LNCaP clone FGC (cell line): Measurements from ENCODE around the gene TRIM63.
A peak's percentile ranks its signal among the peaks of the same experiment; 100 is the strongest.

Experiments used
- DNase-seq: peaks from one replicate; pipeline ENCODE4 v3.0.0-alpha.2; 2011; ENCODE audit warnings: low read depth
- H3K4me3 ChIP-seq: 2 replicates; pipeline ENCODE4 v1.5.1; 2011; ENCODE audit warnings: mild to moderate bottlenecking, low read depth, low read length, control low read depth
- TF ChIP-seq, protein P1 (sequence below): IDR thresholded peaks from 2 replicates; pipeline ENCODE4 v1.5.1; 2012; ENCODE audit warnings: mild to moderate bottlenecking; ENCODE audit not compliant: control insufficient read depth, insufficient read depth; ENCODE audit errors: extremely low read depth

Gene TRIM63

DNA sequence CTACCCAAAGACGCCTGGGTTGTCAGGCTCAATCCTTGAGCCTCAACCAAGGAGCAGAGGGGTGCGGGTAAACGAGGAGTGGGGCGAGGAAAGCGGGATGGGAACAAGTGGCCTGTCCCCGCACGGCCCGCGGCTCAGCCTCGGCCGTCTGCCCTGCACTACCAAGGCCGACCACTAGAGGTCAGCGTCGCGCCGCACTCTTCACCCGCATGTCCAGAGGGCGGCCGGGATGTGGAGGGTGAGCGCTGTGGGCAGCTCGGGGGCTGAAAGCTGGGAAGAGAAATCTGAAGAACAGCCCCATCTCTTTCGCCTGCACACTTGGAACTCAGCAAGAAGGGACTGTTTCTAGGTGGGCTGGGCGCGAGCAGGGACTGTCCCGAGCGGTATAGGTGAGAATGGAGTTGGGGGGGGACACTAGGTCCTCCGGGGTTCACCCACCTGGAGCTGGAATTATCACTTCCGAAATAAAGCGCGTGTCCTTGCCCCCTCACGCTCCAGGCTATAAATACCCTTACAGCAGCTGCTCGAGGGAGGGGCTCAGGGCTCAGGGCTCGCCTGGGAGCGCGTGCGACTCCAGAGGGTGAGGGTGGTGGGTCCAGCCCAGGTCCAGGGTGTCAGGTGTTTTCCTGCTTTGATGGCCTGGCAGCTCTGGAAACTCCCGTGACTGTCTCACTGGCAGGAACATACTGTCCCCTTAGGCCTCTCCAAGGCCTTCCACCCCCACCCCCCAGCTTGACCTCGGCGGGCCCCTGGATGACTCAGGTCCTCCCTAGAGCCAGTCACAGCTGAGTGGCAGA, 31.3 kb downstream of the TRIM63 start:
- TF ChIP-seq, protein P1, sequence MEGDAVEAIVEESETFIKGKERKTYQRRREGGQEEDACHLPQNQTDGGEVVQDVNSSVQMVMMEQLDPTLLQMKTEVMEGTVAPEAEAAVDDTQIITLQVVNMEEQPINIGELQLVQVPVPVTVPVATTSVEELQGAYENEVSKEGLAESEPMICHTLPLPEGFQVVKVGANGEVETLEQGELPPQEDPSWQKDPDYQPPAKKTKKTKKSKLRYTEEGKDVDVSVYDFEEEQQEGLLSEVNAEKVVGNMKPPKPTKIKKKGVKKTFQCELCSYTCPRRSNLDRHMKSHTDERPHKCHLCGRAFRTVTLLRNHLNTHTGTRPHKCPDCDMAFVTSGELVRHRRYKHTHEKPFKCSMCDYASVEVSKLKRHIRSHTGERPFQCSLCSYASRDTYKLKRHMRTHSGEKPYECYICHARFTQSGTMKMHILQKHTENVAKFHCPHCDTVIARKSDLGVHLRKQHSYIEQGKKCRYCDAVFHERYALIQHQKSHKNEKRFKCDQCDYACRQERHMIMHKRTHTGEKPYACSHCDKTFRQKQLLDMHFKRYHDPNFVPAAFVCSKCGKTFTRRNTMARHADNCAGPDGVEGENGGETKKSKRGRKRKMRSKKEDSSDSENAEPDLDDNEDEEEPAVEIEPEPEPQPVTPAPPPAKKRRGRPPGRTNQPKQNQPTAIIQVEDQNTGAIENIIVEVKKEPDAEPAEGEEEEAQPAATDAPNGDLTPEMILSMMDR: peak; percentile 88
- H3K4me3 ChIP-seq: peak overlapping the region; percentile 63
- DNase-seq: no peak

DNA sequence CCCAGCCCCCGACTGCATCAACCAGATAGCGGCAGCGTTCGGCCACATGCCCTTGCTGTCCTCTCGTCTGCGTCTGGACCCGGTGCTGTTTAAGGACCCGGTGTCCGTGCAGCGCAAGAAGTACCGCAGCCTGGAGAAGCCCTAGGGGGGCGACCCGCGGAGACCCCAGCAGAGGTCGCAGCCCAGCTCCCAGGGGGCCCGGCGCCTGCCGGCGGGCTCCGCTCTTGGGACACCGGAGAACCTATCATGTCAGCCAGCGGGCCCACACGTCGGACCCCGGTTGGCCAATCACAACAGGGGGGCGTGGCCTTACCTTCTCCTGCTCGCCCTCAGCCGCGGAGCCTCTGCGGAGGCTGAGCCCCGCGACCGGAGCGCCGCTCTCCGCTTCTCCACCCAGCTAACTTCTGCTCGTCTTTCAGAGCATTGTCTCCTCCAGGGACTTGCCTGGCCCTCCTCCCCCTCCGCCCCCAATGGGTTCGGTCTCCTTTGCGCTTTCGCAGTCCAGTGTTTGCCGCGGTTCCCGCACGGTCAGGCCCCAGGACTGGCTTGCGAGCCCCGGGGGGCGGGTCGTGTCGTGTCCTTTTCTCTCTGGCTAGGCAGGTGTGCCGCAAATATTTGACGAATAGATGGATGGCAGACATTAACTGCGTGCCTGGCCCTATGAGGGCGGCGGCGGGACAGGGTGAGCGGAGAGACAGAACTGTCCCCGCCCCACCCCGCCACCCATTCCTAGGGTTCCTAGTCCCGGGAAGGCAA, 32.0 kb downstream of the TRIM63 start:
- peak; percentile 37 for DNase-seq
- TF ChIP-seq, protein P1: no peak
- H3K4me3 ChIP-seq: peak overlapping the region; percentile 63

DNA sequence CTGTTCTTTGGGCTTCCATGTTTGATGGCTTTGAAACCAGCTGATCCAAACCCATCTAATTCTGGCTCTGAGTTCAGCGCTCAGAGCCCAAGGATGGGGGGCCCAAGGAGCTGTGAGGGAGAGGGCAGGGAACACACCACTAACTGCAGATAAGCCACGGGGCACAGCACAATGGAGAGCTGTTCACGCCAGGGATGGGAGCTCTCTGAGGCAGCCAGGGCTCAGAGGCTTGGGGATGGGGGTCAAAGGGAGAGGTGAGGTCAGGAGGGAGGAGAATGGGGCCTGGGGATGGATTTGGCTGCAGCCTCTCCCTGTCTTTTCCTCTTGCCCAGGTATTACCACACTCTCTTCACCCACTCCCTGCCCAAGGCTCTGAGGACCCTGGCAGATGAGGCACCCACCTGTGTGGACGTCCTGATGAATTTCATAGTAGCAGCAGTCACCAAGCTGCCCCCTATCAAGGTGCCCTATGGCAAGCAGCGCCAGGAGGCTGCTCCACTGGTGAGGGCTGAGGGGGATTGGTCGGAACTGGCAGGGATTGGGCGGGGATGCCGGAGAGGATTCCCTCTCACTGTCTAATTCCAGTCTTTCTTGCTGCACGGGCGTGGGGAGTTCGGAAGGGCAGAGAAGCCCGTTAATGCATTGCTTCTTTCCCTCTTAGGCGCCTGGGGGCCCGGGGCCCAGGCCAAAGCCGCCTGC, 32.8 kb downstream of the TRIM63 start:
- peak overlapping the region; percentile 63 for H3K4me3 ChIP-seq
- TF ChIP-seq, protein P1: no peak
- DNase-seq: no peak

DNA sequence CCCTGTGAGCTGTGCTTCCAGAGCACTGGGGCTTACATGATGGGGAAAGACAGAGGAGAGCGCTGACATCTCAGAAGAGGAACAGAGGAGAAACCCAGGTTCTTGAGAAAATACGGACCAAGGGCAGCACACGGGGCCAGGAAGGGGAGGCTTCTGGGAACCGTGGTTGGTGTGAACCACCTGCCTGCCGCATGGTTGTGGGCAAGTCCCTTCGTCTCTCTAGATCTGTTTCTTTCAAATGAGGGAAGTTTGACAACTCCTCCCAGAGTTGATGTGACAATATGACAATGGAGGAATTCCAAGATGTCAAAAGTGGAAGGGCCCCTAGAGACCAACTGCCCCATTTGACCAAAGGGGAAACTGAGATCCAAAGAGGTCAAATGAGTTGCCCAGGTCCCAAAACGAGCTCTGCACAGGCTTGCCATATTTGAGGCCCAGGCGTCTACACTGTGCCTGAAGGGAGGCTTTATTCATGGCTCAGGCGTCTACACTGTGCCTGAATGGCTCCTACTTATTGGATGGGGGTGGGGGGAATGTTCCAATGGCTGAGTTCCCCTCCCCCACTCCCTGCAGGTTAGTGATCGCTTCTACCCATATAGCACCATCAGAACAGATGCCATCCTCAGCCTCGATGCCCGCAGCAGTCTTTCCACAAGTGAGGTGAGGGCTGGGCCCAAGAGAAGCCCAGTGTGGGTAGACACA, 34.6 kb downstream of the TRIM63 start:
- no peak overlapping the region for H3K4me3 ChIP-seq
- no peak for DNase-seq
- TF ChIP-seq, protein P1: no peak

DNA sequence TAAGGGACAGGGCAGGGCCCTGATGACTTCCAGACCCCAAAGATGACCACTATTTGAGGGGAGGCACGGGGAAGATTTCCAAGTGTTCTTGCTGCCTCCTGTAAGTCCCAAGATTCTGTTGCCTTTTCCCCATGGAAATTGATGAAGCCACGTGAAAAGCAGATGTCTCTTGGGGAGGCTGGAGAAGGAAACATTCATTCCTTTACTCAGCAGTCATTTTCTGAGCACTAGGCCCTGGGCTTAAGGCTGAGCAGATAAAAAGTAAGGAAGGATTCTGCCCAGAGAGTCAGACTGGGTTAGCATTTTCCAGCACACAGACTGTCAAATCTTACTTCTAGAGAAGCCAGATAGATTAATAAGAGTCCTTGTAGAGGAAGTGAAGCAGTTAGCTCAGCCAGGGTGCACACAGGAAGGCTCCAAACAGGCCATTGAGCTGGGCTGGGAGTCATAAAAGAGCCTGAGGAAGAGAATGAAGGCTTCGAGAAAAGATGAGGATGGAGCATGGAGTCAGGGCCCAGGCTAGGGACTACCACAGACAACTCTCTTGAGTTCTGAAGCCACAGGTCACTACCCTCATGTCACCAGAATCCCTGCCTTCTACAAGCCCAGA, 35.7 kb downstream of the TRIM63 start:
- no peak overlapping the region for H3K4me3 ChIP-seq
- TF ChIP-seq, protein P1: no peak
- no peak for DNase-seq

DNA sequence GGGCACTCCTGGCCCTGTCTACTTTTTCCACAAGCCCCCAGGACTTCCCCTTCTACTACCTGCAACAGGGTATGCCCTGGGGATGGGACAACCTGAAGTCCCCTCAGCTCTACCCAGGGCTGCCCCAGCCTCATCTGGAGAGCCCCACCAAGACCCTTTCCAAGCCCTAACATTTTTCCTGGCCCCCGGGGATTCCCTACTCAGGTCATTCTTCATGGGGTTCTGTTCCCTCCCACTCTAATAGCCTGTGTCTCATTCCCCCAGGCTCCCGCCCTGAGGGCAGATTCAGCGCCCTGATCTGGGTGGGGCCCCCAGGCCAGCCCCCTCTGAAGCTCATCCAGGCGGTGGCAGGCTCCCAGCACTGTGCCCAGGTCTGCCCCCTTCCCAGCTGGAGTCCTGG, 36.2 kb downstream of the TRIM63 start:
- H3K4me3 ChIP-seq: no peak overlapping the region
- DNase-seq: no peak
- TF ChIP-seq, protein P1: no peak
